ENCODE data around the gene SIGLEC5. TPM values are rescaled to one million over a fixed set of nuclear protein-coding genes. Genes with fewer than 3 reads are reported as not detected.
A peak's percentile ranks its signal among the peaks of the same experiment; 100 is the strongest.

SIGLEC5 gene
- total RNA-seq, 1 experiment from 2014 or later = not detected

DNA sequence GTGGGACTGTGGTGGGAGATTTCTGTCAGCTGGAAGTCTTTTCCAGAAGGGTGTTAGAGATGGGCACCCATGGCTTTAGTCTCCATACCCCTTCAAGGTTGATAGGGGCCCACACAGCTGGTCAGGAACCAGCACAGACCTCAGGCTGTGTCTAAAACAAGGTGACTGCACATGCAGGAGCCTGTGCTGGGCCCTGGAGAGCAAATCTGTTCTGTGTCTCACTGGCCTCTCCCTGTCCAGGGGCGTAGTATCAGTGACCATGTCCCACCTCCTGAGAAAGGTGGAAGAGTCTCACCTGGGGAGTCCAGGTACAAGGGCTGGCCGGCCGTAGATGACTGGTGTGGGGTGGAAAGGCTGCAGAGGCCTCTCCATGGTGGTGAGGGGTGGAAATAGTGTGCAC lies 39.8 kb downstream of the SIGLEC5 start:
- DNase-seq (ENCODE audit: low read depth) = no peak

DNA sequence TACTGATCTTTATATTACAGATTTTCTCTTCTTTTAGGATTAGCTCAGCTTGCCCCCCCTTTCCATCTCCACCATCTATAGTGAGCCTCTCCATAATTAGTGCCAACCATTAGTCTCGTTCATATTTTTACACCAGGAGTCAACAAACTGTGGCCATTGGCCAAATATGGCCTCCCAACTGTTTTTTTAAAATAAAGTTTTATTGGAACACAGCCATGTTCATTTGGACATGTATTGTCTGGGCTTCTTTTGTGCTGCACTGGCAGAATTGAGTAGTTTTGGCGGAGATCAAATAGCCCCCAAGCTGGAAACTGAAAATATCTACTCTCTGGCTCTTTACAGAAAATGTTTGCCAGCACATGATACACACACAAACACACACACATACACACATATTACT lies 40.7 kb downstream of the SIGLEC5 start:
- DNase-seq (ENCODE audit: low read depth) = no peak

- no peak for DNase-seq (ENCODE audit: low read depth)
Observed at GRCh38 chr19:51587264-51588191, 42.7 kb downstream of the SIGLEC5 start.

DNA sequence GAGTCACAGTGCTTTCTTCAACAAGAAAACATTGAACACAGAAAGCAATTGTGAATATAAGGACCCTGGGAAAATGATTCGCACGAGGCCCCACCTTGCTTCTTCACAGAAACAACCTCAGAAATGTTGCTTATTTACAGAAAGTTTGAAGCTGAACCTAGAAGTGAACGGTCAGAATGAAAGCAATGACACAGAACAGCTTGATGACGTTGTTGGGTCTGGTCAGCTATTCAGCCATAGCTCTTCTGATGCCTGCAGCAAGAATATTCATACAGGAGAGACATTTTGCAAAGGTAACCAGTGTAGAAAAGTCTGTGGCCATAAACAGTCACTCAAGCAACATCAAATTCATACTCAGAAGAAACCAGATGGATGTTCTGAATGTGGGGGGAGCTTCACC lies 43.4 kb downstream of the SIGLEC5 start:
- DNase-seq (ENCODE audit: low read depth) = no peak

- no peak for DNase-seq (ENCODE audit: low read depth)
Observed at GRCh38 chr19:51586103-51586728, 44.0 kb downstream of the SIGLEC5 start.

- no peak for DNase-seq (ENCODE audit: low read depth)
Observed at GRCh38 chr19:51576850-51577249, 53.4 kb downstream of the SIGLEC5 start.

- no peak for DNase-seq (ENCODE audit: low read depth)
Observed at GRCh38 chr19:51573331-51573730, 56.9 kb downstream of the SIGLEC5 start.

- peak; percentile 46 for DNase-seq (ENCODE audit: low read depth)
Observed at GRCh38 chr19:51572908-51573307, 57.3 kb downstream of the SIGLEC5 start.

DNA sequence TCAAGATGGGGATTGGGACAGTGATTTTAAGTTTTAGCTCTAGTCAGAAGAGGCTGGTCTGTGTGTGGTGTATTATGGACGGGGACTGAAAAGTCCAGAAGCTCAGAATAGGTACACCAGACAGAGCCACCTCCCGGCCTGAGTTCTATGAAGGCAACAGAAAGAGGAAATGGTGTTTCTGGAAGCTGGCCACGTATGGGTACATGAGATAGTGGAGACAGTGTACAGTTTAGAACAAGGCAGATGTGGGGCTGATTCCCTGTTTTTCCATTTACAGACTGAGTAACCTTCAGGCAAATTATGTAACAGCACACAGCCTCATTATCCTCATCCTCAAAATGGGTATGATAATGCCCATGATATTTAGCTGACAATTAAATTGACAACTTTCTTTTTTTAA lies 57.8 kb downstream of the SIGLEC5 start:
- DNase-seq (ENCODE audit: low read depth) = no peak

GRCh38 chr19:51571599-51571998 lies 58.6 kb downstream of the SIGLEC5 start:
- DNase-seq (ENCODE audit: low read depth) = peak; percentile 11

DNA sequence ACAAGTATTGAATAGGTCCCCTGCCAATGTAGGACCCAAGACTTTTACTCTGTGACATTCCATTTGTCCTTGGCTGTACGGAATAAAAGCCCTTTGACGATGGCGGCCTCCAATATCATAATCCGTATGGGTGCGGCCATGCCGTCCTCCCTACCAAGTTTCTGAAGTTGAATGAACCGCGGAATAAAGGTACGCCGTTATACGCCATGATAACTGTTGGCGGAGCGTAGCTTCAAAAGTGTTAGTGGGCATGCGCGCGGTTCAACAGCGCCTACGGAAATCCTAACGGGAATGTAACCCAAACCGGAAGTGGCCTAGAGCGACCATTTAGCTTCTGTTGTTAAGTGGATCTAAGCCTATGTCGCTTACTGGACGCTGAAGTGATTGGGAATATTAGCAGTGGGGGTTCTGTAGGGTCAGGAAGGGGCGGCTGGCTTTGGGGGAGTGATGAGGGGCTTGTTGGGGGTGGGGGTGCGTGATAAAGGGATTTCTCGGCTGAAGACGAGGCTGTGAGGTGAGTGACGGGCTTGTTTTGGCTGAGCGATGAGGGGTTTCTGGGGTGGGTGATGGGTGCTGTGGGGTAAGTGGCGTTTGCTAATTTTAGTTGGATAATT lies 59.1 kb downstream of the SIGLEC5 start, which contains the start of gene ZNF175:
ZNF175 (plus strand) TSS at position 322 of the 614 bp plus-strand sequence. CDS start 2,047 bp downstream, outside the sequence.
- DNase-seq (ENCODE audit: low read depth) = peak; percentile 96

DNA sequence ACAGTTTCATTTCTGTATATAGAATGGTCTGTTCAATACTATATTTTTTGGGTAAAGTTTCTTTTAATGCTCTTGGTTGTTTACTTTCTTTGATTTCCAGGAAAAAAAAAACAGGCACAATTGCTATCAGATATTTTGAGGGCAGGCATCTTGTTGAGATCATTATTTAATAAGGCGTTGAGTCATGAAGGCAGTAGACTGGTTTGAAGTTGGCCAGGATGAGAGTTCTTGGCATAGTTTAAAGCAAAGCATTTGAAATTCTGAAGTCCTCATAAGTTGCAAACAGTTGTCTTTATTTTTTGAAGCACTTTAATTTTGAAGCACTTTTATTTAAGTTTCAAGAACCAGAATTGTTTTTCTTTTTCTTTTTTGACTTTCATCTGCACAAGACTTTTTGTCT lies 61.7 kb downstream of the SIGLEC5 start:
- no peak for DNase-seq (ENCODE audit: low read depth)

DNA sequence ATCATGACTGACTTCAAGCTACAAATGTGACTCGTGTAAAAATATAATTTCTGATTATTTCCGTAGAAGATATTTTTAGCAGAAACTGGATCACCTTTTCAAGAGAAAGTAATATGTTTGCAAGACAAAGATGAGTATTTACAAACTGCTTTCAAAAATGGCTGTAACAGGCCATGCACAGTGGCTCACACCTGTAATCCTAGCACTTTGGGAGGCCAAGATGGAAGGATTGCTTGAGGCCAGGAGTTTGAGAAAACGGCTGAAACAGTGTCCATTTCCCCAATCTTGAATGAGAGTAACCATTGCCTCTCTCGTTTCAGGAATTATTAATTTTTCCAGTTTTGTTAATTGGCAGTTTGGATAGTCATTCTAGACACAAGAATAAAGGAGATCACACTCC lies 62.6 kb downstream of the SIGLEC5 start:
- no peak for DNase-seq (ENCODE audit: low read depth)

DNA sequence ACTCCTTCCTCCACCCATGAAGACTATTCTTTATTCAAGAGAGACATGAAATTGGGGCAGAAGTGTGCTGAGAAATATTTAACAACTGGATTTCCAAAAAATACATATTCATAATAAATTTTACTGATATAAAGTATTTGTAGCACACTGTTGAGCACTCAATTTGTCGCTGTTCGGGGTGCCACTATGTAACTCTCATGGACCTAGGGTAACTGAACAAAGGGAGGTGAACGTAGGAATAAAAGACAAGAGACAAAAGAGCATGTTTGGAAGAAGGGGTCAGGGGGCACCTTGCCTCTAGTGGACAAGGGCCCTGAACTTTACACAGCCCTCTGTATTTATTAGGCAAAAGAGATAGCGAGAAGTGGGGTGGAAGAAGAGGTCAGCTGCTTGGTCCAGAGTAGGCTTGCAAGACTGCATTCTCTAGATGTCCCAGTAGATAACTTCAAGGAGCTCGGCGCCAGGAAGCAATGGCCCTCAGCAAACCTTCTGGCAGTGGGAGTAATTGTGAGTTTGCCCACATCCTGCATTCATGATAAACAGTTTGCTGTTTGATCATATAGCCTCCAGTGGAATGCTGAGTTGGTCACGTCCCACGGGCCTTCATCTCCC lies 63.6 kb downstream of the SIGLEC5 start:
- no peak for DNase-seq (ENCODE audit: low read depth)

DNA sequence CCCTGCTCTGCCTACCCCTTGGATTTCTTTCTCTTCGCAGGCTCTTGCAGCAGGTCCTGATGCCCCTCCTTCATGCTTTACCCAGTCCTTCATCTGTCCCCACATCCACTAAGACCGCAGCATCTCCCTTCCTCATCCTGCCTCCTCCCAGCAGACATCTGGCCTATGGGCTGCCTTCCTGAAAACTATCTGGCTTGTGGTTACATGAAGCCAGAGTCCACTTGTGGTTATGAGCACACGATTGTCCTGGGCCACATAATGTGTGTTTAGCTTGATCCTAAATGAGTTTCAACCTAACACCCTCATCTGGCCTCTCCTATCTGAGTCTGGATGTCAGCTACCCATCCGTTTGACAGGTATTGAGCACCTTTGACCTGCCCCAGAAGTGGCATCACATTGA lies 64.6 kb downstream of the SIGLEC5 start:
- DNase-seq (ENCODE audit: low read depth) = no peak

DNA sequence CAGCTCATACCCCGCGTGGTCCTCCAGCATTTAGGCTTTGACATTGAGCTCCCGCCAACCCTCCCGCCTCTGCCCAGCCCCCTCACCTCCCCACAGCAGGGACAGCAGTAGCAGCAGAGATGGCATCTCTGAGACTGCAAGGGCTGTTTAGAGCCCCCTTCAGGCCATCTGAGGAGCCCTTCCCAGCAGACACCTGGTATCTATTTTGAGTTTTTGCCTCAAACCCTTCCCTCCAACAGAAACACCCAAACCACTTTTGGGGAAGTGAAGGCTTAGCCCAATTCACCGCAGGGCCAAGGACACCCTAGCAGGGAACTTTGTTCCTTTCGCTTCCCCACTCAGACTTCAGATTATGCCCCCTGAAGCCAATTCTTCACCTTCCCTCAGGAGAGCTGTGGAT lies 65.4 kb downstream of the SIGLEC5 start:
- DNase-seq (ENCODE audit: low read depth) = no peak

Other genes with a start within 250 kb of the SIGLEC5 start
- gene LIM2, start 242.4 kb downstream of the SIGLEC5 start, total RNA-seq (2014; rRNA removed; shearing (Covaris generic)) = not detected in 2 replicates
- gene C19orf84, start 239.8 kb downstream of the SIGLEC5 start, total RNA-seq (2014; rRNA removed; shearing (Covaris generic)) = not detected in 2 replicates
- gene SIGLEC10, start 212.8 kb downstream of the SIGLEC5 start, total RNA-seq (2014; rRNA removed; shearing (Covaris generic)) = not detected in 2 replicates
- gene SIGLEC8, start 171.9 kb downstream of the SIGLEC5 start, total RNA-seq (2014; rRNA removed; shearing (Covaris generic)) = not detected in 2 replicates
- gene CEACAM18, start 151.9 kb downstream of the SIGLEC5 start, total RNA-seq (2014; rRNA removed; shearing (Covaris generic)) = not detected in 2 replicates
- gene SIGLEC12, start 128.6 kb downstream of the SIGLEC5 start, total RNA-seq (2014; rRNA removed; shearing (Covaris generic)) = not detected in 2 replicates
- gene SIGLEC6, start 98.7 kb downstream of the SIGLEC5 start, total RNA-seq (2014; rRNA removed; shearing (Covaris generic)) = 0.63 TPM in 1 of 2 replicates, not detected in the other
- 2.0 and 4.5 TPM in 2 replicates for gene ZNF175, start 59.1 kb downstream of the SIGLEC5 start, total RNA-seq (2014; rRNA removed; shearing (Covaris generic))
- gene SIGLEC14, start 16.4 kb upstream of the SIGLEC5 start, total RNA-seq (2014; rRNA removed; shearing (Covaris generic)) = 0.18 and 0.34 TPM in 2 replicates
- 2.8 and 3.6 TPM in 2 replicates for gene SPACA6, start 62.9 kb upstream of the SIGLEC5 start, total RNA-seq (2014; rRNA removed; shearing (Covaris generic))
- gene HAS1, start 93.6 kb upstream of the SIGLEC5 start, total RNA-seq (2014; rRNA removed; shearing (Covaris generic)) = not detected in 2 replicates
- 0.74 and 2.9 TPM in 2 replicates for gene FPR1, start 121.5 kb upstream of the SIGLEC5 start, total RNA-seq (2014; rRNA removed; shearing (Covaris generic))
- not detected in 2 replicates for gene FPR2, start 130.8 kb upstream of the SIGLEC5 start, total RNA-seq (2014; rRNA removed; shearing (Covaris generic))
- not detected in 2 replicates for gene FPR3, start 164.8 kb upstream of the SIGLEC5 start, total RNA-seq (2014; rRNA removed; shearing (Covaris generic))

All from Daoy (cell line).